OCI-LY3 (cell line): Measurements from ENCODE around the gene TUBB3.
"Not testable (repeated sequence)": the region's sequence is repeated elsewhere in the genome, so short reads cannot be mapped to it uniquely, and the experiment has no call there.

ENCODE experiments used
- H2AFZ ChIP-seq: fragments of 200-600, 300-600 bp; shearing (Covaris generic); 2 replicates; pipeline ENCODE4 v1.6.0; 2014; ENCODE audit warnings: antibody characterized with exemption, low read depth, low read length
- H3K27ac ChIP-seq: fragments of 200-600, 300-600 bp; sonication (generic); 2 replicates; pipeline ENCODE4 v1.5.1; 2014; ENCODE audit warnings: mild to moderate bottlenecking, low read length, moderate library complexity, mixed read lengths
- H3K27me3 ChIP-seq: fragments of 200-600, 300-600 bp; sonication (generic); 2 replicates; pipeline ENCODE4 v1.6.1; 2014; ENCODE audit warnings: low read depth, low read length, mixed read lengths
- H3K36me3 ChIP-seq: fragments of 200-600, 300-600 bp; sonication (generic); replicated peaks from 2 replicates; pipeline ENCODE3; 2014; ENCODE audit warnings: low read depth, low read length, mixed read lengths
- H3K4me1 ChIP-seq: fragments of 300-600, 200-600 bp; sonication (generic); 2 replicates; pipeline ENCODE4 v1.6.1; 2014; ENCODE audit warnings: low read length, mixed read lengths
- H3K4me2 ChIP-seq: fragments of 200-600, 300-600 bp; sonication (generic); 2 replicates; pipeline ENCODE4 v1.6.1; 2014; ENCODE audit warnings: low read length, mixed read lengths
- H3K4me3 ChIP-seq: fragments of 300-600, 200-600 bp; sonication (generic); 2 replicates; pipeline ENCODE4 v1.5.1; 2014; ENCODE audit warnings: antibody characterized with exemption, mild to moderate bottlenecking, low read length, moderate library complexity
- H3K79me2 ChIP-seq: fragments of 300-600, 200-600 bp; shearing (Covaris generic); 2 replicates; pipeline ENCODE4 v1.6.1; 2014; ENCODE audit warnings: mild to moderate bottlenecking, low read length, mixed read lengths
- H3K9ac ChIP-seq: fragments of 300-600, 200-600 bp; shearing (Covaris generic); 2 replicates; pipeline ENCODE4 v1.6.0; 2014; ENCODE audit warnings: mild to moderate bottlenecking, low read length, moderate library complexity
- H3K9me3 ChIP-seq: fragments of 200-600, 300-600 bp; shearing (Covaris generic); 2 replicates; pipeline ENCODE4 v1.6.1; 2014; ENCODE audit warnings: low read length, mixed read lengths; ENCODE audit not compliant: insufficient read depth
- H4K20me1 ChIP-seq: fragments of 200-600, 300-600 bp; sonication (generic); 2 replicates; pipeline ENCODE4 v1.6.1; 2016; ENCODE audit warnings: low read length, mixed read lengths; ENCODE audit not compliant: insufficient read depth
- CTCF ChIP-seq: fragments of 200-600, 300-600 bp; sonication (generic); IDR thresholded peaks from 2 replicates; pipeline ENCODE4 v1.5.1; 2014; ENCODE audit warnings: antibody characterized with exemption, low read length, low read depth
- EZH2phosphoT487 ChIP-seq: fragments of 200-600 bp; shearing (Covaris generic); IDR thresholded peaks from 2 replicates; pipeline ENCODE4 v1.6.1; 2018; ENCODE audit warnings: antibody characterized with exemption, mixed run types, low read depth

Gene TUBB3

GRCh38 chr16:89912627-89913026, 10.5 kb upstream of the TUBB3 start:
- Histone ChIP-seq H3K4me2 (no peak overlapping the region), H4K20me1 (peaks cover 4% of the 10 kb centered on the region; the same call in 1 of the 2 replicates), H3K36me3 (peaks cover 36% of the 10 kb centered on the region), H3K4me3 (no peak overlapping the region), H3K4me1 (peaks cover 5% of the 10 kb centered on the region), H3K9ac (no peak overlapping the region), H3K27ac (no peak overlapping the region), H3K79me2 (no peaks in the 10 kb centered on the region), H3K27me3 (no peaks in the 10 kb centered on the region), H2AFZ (no peak overlapping the region), H3K9me3 (no peaks in the 10 kb centered on the region)
- no peak for TF ChIP-seq CTCF
- no peak for TF ChIP-seq EZH2phosphoT487

- Histone ChIP-seq H4K20me1 (peaks cover 4% of the 10 kb centered on the region; the same call in 1 of the 2 replicates), H2AFZ (no peak overlapping the region), H3K4me1 (peaks cover 14% of the 10 kb centered on the region), H3K4me2 (no peak overlapping the region), H3K27me3 (no peaks in the 10 kb centered on the region), H3K27ac (no peak overlapping the region), H3K9ac (no peak overlapping the region), H3K36me3 (peaks cover 29% of the 10 kb centered on the region), H3K9me3 (no peaks in the 10 kb centered on the region), H3K4me3 (no peak overlapping the region), H3K79me2 (no peaks in the 10 kb centered on the region)
- TF ChIP-seq EZH2phosphoT487, result no peak
- TF ChIP-seq CTCF, result no peak
These were observed 9.4 kb upstream of the TUBB3 start for GRCh38 chr16:89913408-89914387.

- H3K27ac ChIP-seq, H3K79me2 ChIP-seq, H3K9me3 ChIP-seq, H3K27me3 ChIP-seq, H3K9ac ChIP-seq, H4K20me1 ChIP-seq, H3K4me3 ChIP-seq, H3K4me2 ChIP-seq, H2AFZ ChIP-seq: not testable (repeated sequence)
- Histone ChIP-seq H3K36me3 (peaks cover 26% of the 10 kb centered on the region), H3K4me1 (peaks cover 14% of the 10 kb centered on the region)
These were observed 8.4 kb upstream of the TUBB3 start for GRCh38 chr16:89914642-89915285.

- no peak overlapping the region for H3K27ac ChIP-seq
- peaks cover 24% of the 10 kb centered on the region for H3K36me3 ChIP-seq
- TF ChIP-seq EZH2phosphoT487, result no peak
- no peak for TF ChIP-seq CTCF
- no peaks in the 10 kb centered on the region for H3K9me3 ChIP-seq
- peaks cover 3% of the 10 kb centered on the region; the same call in 1 of the 2 replicates for H4K20me1 ChIP-seq
- no peak overlapping the region for H3K9ac ChIP-seq
- H3K27me3 ChIP-seq, result no peaks in the 10 kb centered on the region
- peaks cover 14% of the 10 kb centered on the region for H3K4me1 ChIP-seq
- no peak overlapping the region for H3K4me2 ChIP-seq
- H3K79me2 ChIP-seq, result no peaks in the 10 kb centered on the region
- no peak overlapping the region for H3K4me3 ChIP-seq
- no peak overlapping the region for H2AFZ ChIP-seq
These were observed 7.6 kb upstream of the TUBB3 start for GRCh38 chr16:89915303-89916232.
